Dedifferentiated amniotic fluid mesenchymal stem cell (primary cell): ENCODE results near the gene METRNL.
"Not testable (repeated sequence)": the region's sequence is repeated elsewhere in the genome, so short reads cannot be mapped to it uniquely, and the experiment has no call there.

Experiments
- DNase-seq: peaks from one replicate; pipeline ENCODE4 v3.0.0-alpha.2; 2016; ENCODE audit errors: extremely low spot score

METRNL gene

GRCh38 chr17:83121921-83122820 is 42.8 kb downstream of the METRNL start:
- no peak for DNase-seq

GRCh38 chr17:83122834-83123233 is 43.4 kb downstream of the METRNL start:
- no peak for DNase-seq

DNA sequence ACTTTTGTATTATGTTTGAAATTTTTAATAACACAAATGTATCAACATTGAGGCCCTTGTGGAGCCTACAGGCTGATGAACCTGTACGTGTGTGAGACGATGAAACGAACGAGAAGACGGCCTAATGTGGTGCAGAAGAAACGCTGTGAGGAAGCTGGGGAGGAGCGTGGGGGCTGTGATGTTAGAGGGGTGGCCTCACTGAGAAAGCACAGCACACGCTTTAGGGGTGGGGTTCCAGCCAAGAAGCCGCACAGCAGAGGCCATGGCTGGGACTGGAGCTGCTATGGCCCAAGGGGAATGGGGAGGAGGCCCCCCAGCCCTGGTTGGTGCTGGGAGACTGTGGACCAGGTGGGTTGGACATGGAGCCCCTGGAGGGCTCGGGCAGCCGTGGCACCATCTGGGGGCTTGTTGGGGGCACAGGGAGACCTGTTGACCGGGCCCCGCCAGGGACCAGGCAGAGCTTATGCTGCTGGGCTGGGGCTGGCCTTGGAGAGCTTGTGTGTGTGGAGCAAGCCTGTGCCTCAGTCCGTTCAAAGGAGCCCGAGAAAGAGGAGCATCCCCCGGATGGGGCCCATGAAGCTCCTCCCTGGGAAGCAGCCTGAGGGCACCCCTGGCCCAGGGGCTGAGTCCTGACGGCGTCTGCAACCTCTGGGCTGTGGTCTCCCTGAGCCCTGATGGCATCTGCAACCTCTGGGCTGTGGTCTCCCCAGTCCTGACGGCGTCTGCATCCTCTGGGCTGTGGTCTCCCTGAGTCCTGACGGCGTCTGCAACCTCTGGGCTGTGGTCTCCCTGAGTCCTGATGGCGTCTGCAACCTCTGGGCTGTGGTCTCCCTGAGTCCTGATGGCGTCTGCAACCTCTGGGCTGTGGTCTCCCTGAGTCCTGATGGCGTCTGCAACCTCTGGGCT is 44.7 kb downstream of the METRNL start:
- no peak for DNase-seq

GRCh38 chr17:83124871-83125514 is 45.6 kb downstream of the METRNL start:
- no peak for DNase-seq

DNA sequence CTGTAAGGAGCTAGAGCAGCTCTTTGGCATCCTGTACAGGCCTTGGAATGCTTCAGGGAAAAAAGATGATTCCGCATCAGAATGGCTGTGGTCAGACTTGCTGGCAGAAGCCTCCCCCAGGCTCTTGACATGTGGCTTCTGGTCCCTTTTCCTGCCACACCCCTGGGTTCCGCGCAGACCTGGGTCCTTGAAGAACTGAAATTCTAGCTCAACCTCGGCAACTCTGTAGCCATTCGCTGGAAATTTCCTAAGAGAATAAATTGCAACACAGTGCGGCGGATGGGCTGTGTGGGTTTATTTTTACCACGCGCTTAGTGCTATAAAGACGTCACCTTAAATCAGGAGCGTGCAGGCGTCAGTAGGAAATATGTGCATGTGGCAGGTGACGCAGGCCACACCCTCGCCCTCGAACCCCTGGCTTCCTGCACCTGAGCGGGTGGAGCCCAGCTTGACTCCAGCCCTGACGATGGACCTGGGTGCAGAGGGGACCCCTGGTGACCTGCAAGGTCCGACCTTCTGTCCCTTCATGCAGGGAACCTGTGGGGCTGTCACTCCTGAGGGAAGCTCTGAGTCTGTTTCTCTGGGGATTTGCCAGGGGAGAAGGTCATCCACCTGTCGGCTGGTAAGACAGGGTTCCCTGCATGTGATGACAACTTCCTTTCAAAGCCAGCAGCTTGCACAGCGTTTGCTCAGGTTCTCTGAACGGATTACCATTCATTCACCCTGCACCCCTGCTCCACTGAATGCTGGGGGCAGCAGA is 46.3 kb downstream of the METRNL start:
- no peak for DNase-seq

DNA sequence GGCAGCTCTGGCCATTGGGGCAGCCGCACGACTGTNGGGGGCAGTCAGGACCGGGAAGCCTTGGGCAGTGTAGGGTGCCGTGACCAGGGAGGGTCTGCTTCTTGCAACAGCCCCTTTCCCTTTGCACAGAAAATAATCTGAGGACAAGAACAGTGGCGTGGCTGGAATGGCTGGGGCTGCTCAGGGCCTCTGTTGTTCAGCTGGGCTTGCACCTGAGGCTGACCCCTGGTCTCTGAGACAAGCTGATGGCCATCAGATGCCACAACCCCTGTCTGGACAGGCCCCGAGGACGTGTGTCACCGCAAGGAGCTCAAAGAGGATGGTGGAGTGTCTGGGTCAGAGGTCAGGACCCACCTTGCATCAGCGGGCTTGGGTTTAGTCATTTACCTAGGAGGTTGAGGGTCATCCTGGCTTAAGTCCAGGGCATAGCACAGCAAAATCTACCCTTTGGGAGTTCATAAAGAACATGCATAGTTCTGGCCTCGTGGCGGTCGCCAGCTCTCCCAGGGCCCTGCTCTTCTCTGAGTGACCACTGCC is 46.9 kb downstream of the METRNL start:
- no peak for DNase-seq

- DNase-seq = no peak
Observed at GRCh38 chr17:83127431-83128160, 48.2 kb downstream of the METRNL start.

GRCh38 chr17:83128306-83129240 is 49.2 kb downstream of the METRNL start:
- no peak for DNase-seq

- DNase-seq = no peak
Observed at GRCh38 chr17:83129676-83130075, 50.3 kb downstream of the METRNL start.

GRCh38 chr17:83131401-83132011 is 52.1 kb downstream of the METRNL start:
- no peak for DNase-seq

- no peak for DNase-seq
Observed at GRCh38 chr17:83132251-83133081, 53.1 kb downstream of the METRNL start.

DNA sequence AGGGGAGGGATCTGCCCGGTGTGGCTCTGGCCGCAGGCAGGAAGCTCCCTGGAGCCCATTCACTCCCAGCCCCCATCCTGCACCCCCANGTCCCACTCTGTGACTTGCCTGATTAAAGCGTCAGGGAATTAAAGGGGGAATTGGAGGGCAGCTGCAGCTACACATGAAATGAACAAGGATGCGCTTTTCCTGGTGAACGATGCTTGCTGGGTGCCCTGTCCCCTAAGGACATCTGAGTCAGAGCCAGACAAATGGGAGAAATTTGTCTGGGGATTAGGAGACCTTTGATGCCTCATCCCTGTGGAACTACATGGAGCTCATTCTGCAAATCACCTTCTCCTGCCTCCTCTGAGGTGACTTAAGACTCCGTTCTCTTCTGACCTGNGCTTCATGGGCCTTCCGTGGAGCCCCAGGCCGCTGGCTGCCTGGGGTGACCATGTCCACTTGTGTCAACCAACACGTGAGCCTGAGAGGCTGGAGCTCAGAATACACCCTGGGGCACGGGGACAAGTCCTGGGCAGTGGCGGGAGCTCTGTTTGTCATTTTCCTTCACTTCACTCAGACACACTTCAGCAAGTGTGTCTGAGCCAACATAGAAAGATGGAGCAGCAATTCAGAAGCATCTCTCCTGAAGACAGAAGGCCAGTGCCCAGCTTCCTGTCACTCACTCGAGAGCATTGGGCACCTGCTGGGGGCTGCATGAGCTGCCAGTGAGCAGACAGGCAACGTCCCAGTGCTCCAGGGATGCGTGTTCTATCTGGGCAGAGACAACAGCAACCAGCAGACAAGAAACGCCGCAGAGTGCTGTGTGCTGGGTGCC is 54.1 kb downstream of the METRNL start:
- DNase-seq = no peak

GRCh38 chr17:83134456-83134855 is 55.0 kb downstream of the METRNL start:
- not testable (repeated sequence) for DNase-seq

DNA sequence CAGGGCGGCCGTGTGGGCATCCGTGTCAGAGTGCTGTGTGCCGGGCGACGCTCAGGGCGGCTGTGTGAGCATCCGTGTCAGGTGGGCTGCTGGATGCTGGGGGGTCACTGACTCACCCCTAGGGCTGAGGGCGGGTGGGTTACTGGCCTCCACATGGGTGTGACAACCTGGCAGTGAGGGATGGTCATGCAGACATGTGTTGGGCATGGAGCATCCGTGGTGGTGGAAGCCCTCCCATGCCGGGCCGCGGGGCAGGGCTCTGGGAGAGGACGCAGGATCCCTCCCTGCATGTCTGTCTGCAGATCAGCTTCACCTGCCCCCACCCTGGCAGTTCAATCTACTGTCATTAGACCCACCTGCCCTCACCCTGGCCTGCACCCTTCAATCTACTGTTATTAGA is 56.3 kb downstream of the METRNL start:
- no peak for DNase-seq

DNA sequence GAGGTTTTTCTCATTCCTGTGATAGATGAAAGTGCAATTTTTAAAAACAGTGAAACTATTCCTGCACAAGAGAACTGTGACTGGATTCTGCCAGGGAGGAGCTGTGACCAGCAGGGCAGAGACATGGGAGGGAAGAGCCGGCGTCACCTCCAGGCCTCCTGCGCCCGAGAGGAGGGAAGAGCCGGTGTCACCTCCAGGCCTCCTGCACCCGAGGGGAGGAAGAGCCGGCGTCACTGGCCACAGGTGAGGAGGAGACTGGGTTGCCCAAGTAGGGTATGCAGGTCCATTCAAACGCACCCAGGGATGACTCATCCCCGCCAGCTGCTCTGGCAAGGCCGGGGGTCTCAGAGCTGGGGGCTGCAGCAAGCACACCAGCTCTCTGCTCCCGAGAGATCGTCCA is 56.7 kb downstream of the METRNL start:
- no peak for DNase-seq

DNA sequence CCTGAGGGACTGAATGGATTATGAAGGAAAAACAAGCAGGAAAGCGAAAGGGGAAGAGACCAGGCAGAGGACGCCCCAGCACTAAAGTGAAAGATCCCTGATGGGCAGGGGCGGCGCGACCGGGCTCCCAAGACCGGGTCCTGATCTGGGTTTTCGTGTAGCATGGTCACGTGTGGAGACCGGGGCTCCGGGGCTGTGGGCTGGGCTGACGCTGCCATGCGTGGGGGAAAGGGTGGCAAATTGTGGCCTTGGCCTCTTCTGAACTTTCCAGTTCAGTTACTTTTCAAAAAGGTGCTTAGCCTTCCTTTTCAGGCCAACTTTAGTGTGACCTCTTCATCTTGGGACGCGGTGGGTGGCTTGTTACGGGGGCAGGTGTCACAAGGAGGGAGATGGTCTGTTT is 57.5 kb downstream of the METRNL start:
- DNase-seq = no peak

DNA sequence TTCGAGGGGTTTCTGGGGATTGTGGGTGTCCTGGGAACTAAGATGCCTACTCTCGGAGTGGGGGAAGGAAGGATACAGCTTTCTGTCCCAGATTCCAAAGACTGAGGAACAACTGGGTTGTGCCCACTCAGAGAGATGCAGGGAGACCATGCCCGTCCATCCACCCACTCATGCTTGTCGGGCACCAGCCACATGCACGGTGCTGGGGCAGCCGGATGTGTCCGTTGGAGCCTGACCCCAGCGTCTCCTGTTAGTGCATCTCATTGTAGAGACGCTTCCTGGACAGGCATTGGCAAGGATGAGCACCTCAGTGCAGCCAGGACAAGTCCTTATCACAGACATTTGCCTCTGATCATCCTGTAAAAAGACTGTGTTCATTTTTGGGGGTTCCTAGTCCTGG is 58.1 kb downstream of the METRNL start:
- no peak for DNase-seq
